T-helper 1 cell (primary cell): ENCODE measurements around the gene SELENON.
"Not testable (repeated sequence)": the region's sequence is repeated elsewhere in the genome, so short reads cannot be mapped to it uniquely, and the experiment has no call there.

Experiments used
- DNase-seq, 5 donors: peaks; one replicate each; pipeline ENCODE4 v3.0.0-alpha.2; 2012 to 2020

SELENON gene

GRCh38 chr1:25832336-25833037, 32.5 kb downstream of the SELENON start:
- no peak for DNase-seq

GRCh38 chr1:25833158-25833557, 33.2 kb downstream of the SELENON start:
- no peak for DNase-seq

- DNase-seq, result no peak
Observed at GRCh38 chr1:25834894-25835293, 34.9 kb downstream of the SELENON start.

GRCh38 chr1:25836695-25837094, 36.7 kb downstream of the SELENON start:
- DNase-seq, result no peak

- DNase-seq, result no peak
Observed at GRCh38 chr1:25837262-25837875, 37.4 kb downstream of the SELENON start.

GRCh38 chr1:25839808-25840207, 39.8 kb downstream of the SELENON start:
- DNase-seq, result not testable (repeated sequence)

GRCh38 chr1:25843483-25843882, 43.5 kb downstream of the SELENON start:
- DNase-seq, result no peak

GRCh38 chr1:25844536-25845337, 44.7 kb downstream of the SELENON start:
- no peak for DNase-seq

- DNase-seq, result no peak
Observed at GRCh38 chr1:25845664-25846063, 45.7 kb downstream of the SELENON start.

GRCh38 chr1:25847929-25848328, 47.9 kb downstream of the SELENON start:
- DNase-seq, result no peak

GRCh38 chr1:25848531-25848930, 48.5 kb downstream of the SELENON start:
- DNase-seq, result no peak

GRCh38 chr1:25854554-25854953, 54.6 kb downstream of the SELENON start:
- DNase-seq, result no peak

- no peak for DNase-seq
Observed at GRCh38 chr1:25856856-25857255, 56.9 kb downstream of the SELENON start.

- no peak for DNase-seq
Observed at GRCh38 chr1:25858494-25858893, 58.5 kb downstream of the SELENON start.

GRCh38 chr1:25858906-25859789, 59.2 kb downstream of the SELENON start, which contains the start of gene AUNIP:
AUNIP (minus strand) TSS chr1:25859457; CDS start chr1:25859357, 100 bp downstream.
- peak; percentile 77 to 89 (median 85) for DNase-seq

- no peak for DNase-seq
Observed at GRCh38 chr1:25861316-25862286, 61.6 kb downstream of the SELENON start.

GRCh38 chr1:25862785-25863485, 62.9 kb downstream of the SELENON start:
- DNase-seq, result no peak

GRCh38 chr1:25863486-25864262, 63.7 kb downstream of the SELENON start:
- DNase-seq, result no peak

- DNase-seq, result no peak
Observed at GRCh38 chr1:25864434-25864833, 64.4 kb downstream of the SELENON start.

GRCh38 chr1:25866288-25866687, 66.3 kb downstream of the SELENON start:
- DNase-seq, result no peak
